Stimulated activated CD8-positive, alpha-beta memory T cell treated with anti-CD3 and anti-CD28 coated beads, Interleukin-12 subunit alpha, Interleukin-12 subunit beta, amount 100 ng/mL, for 1 hour (primary cell): ENCODE results near the gene RBPJL.
"Not testable (repeated sequence)": the region's sequence is repeated elsewhere in the genome, so short reads cannot be mapped to it uniquely, and the experiment has no call there.

Experiments
- DNase-seq: peaks from one replicate; pipeline ENCODE4 v3.0.0-alpha.2; 2020; ENCODE audit warnings: low read depth

RBPJL gene

DNA sequence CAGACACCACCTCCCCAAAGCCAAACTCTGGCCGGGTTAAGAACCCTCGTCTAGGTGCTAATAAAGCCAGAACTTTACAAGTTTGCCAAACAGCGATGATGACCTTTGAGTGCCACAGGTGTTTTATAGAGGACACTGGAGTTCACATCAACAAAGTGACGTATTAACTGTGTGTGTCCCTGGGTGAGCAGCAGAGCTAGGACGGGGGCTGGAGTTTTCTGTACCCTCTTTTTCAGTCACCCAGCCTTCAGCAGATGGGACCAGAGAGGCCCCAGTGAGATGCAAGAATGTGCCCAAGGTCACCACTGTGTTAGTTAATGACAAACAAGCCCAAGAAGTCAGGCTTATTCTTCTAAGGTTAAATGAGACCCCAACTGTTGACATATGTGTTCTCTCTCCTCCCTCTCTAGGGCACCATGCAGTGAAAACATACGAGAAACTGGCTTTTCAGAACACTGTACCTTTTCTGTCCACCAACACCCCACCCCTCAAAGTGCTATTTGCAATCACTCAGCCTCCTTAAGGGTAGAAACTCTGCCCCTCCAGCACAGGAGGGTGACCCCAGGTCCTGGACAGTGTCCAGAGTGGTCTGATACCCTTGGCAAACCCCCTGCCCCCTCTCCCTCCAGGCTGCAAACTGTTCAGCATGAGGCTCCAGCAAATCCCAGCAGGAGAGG, 36.4 kb downstream of the RBPJL start:
- no peak for DNase-seq

DNA sequence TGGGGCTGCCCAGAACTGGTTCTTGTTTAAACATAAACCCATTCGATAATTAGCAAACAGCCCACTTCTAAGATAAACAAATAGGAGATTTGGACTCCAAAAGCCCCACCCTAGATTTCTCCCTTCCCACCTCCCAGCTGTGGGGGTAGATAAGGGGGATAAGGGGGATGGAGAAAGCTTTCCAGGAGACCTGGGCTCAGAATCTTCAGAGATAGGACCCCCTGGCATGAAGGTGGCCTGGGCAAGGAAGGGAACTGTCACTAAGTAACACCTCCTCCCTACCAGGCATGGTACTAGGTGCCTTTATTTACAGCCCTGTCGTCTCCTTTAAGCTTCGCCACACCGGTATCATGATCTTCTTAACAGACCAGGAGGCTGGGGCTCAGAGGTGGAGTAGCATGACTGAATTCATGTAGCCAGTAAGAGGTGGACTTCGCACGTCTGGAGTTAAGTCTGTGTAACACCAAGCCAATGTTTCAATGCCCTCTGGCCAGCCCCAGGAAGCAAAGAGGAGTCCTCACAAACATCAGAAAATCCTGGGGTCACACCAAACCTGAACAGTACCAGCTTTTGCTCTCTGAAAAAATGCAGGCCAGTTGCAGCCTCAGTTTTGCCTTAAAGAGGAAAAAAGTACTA, 37.0 kb downstream of the RBPJL start:
- DNase-seq: no peak

DNA sequence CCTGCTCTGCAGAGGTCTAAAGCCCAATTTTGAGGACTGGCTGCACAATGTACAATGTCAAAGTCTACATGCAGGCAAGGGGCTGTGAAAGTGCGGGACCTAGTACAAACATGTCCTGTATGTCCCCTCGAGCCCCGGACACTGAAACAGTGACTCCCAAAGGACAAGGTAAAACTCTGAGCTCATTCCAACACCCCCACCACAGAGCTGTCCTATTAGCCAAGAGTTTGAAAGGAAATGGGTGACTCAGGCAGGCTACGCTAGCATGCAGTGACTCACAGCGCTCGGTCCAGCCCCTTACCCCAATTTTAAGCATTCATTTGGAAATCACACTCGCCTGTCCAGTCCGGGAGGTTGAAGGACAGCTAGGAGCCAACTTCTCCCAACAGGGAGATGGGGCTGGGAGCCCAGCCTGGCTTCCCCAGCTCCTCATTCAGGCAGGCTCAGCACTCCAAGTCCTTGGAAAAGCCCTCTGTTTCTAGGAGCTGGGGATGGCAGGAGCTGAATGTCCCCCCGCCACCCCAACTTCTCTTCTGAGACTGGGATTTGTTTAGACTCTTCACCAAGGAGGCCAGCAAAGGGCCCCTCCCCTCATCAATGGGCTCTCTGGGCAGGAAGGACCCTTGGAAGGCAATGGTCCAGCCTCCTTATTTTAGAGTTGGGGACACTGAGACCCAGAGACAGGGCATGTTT, 37.7 kb downstream of the RBPJL start:
- DNase-seq: no peak

DNA sequence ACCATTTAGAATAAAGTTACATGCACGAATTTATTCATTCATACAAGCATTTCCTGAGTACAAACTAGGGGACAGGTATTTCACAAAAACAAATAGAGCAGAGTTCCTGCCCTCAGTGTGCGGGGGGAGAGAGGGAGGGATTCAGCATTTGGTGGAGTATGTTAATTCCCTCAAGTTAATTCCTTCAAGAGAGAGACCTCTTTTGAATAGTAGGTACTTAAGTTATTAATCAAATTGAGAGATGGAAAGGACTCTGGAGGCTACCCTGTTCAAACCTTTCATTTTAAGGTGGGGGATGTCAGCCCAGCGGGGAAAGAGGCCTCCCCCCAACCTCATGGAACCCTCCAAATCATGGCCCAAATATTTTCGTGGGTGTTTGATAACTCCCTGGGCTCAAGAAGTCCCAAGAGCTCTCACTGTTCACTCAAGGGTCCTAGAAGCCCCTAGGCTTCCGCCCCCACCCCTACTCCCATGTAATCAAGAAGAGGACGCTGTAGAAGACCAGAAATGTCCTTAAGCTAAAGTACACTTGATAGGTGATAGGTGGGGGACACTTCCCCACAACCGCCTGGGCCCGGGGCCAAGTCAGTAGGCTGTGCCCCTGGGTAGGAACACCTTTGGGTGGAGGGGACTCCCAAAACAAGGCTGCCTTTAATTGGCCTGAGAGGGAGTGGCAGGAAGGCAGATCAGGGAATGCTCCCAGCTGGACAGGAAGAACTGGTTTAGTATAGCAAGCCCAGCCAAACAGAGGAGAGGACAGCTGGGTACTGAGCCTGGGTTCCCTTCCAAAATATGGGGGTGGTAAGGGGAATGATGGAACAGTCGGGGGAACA, 38.7 kb downstream of the RBPJL start:
- no peak for DNase-seq

DNA sequence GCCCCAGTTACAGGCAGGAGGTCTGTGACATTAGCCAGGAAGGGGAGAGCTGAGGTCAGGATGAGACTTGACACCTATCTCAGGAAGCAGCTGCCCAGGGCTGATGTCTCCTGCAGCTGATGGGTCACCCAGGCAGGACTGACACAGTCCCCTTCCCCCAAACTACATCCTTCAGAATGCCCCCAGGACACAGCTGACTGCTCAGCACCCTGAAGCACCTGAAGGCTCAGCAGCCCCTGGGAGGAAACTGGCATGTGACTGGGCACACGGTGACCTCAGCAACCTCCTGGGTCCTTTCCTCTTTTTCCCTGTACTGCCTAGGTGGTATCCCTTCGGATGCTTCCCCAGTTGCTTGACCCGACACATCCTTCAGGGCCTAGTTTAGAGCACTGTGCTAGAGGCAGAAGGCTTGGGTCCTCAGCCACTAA, 39.7 kb downstream of the RBPJL start:
- no peak for DNase-seq

DNA sequence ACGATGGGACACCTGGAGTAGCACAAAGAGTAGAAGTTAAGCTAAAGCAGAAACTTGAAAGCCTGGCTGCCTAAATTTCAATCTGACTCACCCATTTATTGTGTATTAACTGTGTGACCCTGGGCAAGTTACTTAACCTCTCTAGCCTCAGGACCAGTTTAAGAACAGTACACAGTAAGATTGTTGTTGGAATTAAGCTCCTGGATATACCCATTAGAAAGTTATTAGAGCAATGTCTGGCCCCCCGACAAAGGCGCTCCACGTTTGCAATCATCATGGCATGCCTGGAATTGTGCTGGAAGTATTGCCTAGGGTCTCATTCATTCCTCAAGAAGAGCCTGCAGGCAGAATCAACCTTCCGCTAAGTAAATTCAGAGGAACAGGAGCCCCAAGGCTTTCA, 40.2 kb downstream of the RBPJL start:
- DNase-seq: no peak

DNA sequence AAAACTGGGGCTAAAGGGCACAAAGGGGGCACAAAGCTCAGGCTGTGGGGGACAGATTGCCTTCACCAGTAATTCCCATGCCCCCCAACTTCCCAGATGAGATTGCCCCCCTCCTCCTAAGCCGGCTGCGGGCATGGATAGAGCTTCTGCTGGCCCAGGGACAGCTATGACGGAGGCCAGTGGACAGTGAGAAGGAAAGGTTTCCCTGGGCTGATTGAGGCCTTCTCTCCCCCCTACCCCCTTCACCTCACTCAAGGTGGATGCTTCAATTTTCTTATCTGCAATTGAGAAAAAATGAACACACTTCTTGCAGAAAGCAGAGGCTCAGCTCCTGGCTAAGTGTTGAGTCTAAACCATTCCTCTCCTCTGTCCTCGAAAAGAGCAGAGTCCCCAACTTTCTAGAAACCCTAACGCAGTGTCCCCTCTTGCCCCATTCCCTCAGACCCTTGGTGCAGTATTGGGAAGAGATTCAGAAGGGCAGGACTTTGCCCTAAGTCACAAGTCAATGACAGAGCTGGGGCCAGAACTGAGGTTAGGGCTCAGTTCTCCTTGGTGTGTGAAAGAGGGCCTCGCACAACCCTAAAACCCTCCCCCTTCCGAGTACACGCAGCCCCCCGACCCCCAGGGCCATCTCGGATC, 40.8 kb downstream of the RBPJL start:
- no peak for DNase-seq

DNA sequence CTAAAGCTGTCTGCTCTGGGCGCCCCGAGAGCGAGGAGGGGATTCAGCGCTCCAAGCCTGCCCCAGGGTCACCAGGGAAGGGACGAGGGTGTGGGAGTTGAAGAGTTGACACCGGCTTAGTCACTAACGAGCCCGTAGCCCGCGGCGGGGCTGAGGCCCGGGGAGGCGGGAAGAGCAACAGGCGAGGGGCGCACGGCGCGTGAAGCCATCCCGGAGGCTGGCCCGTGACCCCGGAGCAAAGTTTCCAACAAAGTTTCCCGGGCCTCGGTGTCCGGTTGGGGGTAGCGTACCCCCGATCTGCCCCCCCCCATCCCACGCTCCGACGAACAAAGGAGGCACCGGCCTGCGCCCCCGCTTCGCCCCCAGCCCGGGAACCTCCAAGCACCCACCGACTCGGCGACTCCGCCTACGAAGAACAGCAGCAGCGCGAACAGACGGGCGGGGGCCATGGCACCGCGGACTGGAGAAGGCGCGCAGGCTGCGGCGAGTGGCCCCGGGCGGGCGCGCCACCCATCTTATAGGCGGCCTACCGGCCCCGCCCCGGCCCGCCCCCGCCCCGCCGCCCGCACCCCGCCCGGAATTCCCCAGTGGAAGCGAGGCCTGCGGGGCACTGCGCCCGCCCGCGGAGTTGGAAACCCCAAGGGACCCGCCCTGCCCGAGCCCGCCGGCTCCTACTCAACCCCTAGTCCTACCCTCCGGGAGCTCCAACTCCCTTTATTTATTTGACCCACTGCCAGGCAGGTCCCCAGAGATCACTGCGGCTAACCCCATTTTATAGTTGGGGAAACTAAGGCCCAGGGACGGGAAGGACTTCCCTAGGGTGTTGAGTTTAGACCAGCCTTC, 41.5 kb downstream of the RBPJL start, which contains the start of gene SDC4:
TSS of gene SDC4 (minus strand) at position 489 of the 843 bp plus-strand sequence. CDS start at position 449, 40 bp downstream.
- peak; percentile 40 for DNase-seq

DNA sequence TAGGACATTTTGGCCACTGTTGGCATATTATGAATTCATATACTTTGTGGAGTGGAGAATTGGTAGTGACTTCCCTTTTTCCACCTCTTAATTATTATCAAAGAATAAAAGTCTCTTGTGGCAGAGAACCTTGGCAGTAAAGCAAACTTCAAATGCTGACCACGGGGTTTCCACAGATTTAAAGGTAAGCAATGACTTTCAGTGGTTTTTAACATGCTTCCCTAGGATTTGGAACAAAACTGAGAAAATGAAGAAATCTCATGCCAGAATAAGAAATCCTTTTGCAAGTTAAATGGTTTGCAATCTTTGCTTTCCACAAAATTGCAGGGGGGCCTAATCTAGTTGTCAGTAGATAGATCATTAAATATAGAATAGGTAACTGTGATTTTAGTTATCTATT, 43.6 kb downstream of the RBPJL start:
- DNase-seq: no peak

DNA sequence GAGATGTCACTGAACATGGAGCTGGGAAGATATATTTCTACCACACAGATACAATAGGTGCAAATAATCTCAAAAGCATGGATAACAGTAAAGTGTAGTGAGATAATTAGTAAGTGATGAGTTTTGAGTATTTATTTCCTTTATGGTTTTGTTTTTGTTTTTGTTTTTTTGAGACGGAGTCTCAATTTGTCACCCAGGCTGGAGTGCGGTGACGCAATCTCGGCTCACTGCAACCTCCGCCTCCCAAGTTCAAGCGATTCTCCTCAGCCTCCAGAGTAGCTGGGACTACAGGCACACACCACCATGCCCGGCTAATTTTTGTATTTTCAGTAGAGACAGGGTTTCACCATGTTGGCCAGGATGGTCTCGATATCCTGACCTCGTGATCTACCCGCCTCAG, 44.2 kb downstream of the RBPJL start:
- not testable (repeated sequence) for DNase-seq

DNA sequence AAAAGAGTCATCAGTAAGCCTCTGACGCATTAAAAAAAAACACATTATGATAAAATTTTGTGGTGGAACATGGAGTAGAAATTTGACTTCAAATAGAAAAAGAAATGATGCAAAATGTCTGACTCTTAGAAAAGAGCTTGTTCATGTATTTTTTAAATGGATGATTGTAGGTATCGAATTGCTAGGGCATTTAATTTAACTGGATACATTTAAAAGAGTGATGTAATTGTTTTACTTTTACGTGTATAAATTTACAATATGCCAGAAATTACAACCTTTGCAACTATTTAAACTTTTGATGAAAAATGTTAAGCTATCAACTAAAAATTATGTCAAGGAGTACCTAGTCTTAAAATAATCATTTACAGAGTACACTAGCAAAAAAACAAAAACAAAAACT, 46.1 kb downstream of the RBPJL start:
- no peak for DNase-seq

DNA sequence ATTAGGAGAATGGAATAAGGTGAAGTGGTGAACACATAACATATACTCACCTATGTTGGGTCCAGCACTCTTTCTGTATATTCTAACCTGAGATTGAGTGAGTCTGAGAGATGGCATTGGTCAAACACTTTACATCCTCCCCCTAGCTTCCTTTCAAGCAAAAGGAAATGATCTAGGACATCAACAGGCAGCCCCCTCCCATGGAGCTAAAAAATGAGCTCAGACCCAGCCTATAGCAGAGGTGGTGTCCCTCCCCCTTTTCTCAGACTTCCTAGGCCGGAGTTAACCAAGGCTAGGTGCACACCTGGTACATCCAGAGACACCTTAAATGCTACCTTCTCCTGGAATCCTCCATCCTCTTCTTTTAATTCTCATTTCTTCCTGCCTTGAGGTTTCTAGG, 47.1 kb downstream of the RBPJL start:
- DNase-seq: no peak

DNA sequence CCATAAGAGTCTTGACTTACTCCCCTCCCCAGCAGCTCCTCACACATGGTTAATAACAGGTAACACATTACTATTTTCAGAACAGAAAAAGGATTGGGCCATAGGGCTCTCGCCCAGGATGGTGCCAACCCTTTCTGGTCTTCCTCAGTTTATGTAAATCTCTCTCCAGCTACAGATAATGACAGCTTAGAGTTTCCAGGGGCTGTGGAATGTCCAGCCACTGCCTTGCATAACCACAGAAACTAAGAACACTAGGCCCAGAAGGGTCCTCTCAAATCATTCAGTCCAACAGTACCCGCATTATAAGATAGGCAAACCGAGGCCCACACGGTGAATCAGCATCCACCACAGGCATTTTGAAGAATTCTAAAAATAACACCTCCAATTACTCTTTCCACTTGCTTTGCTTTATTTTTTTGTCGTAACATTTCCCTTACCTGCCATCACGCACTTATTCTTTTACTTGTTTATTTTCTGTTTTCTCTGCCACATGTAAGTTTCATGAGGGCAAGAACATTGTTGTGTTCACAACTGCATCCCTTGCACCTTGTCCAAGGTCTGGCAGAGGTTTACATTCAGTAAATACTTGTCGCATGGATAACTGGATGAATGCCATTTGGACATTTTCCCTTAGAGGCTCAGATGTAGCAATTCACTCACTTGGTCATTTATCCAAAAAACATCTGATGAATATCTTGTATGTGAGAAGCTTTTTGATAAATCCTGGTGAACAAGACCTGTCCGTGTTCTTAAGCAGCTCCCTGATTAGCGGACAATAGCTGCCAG, 48.0 kb downstream of the RBPJL start:
- no peak for DNase-seq

DNA sequence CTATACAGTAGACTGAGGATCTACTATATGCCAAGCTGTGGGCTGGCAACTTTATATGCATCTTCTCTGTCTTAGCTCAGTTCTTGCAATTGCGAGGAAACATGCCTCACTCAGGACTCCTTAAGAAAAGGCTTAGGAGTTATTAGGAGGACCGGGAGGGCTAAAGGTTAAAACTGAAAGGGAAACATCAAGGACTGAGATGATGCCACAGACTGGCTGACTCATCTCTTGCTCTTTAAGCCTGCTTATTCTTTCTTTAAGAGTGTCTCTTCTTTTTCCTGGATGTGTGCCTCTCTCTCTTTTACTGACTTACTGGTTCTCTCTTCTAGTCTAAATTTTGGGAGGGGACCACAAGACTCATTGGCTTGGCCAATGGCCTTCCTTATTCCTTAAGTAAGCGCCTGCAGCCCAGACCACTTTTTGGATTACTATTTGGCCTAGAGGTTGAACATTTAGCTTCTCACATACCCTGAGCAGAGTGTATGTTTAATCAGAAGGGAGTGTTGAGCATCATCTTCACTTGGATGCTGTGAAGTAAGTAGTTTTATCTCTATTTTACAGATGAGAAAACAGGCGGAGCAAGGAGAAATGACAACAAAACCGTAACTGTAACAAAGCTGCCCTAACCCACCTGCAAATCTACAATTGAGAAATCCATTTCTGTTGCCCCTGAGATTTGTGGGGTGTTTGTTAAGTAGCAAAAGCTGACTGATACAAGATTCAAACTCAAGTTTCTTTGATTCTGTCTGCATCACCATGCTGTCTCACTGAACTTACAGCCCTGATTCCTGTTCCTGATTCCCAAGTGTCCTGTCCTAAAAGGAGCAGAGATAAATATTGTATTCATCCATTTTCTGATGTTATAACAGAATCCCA, 48.8 kb downstream of the RBPJL start:
- no peak for DNase-seq

DNA sequence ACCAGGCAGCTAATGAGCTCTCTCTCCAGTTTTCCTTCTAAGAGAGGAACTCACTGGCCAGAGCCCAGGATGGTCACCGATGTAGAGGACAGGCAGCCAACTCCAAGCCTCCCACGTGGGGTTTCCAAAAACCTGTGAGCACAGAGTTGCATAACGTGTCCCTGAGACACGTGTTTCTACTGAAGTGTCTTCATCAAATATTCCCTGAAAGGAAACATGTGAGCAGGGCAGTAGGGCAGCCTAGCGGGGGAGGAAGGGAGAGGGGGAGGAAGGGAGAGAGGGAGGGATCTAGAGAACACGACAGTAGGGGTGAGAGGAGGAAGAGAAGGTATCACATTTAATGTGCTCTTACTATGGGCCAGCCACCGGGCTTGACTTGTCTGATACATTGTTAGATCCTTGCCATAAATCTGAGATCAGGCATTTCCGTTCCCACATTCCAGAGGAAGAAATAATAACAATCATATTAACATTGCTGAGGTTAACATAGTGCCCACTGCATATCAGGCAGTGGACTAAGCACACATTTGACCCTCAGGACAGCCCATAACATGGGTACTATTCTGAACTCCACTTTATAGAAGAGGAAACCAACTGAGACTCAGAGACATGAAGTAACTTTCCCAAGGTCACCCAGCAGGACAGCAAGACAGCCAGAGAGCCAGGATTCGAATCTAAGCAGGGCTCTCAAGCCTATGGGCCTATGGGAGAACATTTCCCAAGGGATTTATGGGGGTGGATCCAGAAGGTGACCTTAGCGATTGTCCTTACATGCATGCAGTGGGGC, 51.8 kb downstream of the RBPJL start:
- no peak for DNase-seq

DNA sequence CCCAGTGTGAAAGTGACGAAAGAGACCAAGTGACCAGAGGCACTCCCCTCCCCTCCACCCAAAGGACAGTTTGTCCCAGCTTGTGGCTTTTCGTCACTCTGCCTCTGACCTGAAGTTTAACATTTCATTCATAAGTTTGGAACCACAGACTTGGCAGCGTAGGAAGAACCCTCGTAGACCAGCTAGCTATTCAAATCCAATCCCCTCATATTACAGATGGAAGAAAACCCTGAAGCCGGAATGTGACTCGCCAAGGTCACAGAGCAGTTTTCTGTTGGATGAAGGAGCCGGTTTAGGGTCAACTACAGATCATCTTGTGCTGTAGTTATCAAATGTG, 52.4 kb downstream of the RBPJL start:
- DNase-seq: no peak

DNA sequence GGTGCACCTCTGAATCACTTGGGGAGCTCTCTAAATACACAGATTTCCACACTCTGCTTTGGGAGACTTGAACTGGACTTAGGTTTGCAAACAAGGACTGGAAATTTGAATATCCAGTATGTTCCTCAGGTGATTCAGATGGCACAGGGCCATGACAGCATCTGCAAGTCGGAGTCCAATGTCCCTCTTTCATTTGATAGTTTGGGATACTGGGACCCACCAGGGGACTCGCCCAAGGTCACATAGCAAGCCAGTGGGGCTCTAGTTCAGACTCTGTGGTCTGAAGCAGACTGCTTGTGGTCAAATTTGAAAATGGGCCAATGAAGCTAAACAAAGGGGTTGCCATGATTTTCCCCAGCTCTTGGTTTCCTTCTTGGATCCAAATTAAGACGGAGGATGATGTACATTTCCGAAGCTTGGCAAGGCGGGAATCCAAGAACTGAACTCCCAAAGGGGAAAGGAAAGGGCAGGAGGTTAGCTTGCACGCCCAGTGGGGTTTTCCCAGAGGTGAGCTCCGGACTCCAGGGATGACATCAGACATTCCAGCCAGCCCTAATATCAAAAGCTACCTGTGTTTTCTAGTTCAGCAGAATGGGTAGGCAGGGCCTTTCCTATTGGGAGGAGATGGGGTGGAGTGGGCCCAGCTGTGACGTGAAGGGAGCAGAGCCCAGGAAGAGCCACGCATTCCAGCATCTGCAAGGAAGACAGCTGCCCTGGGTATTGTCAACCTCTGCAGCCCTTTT, 52.9 kb downstream of the RBPJL start:
- DNase-seq: no peak

DNA sequence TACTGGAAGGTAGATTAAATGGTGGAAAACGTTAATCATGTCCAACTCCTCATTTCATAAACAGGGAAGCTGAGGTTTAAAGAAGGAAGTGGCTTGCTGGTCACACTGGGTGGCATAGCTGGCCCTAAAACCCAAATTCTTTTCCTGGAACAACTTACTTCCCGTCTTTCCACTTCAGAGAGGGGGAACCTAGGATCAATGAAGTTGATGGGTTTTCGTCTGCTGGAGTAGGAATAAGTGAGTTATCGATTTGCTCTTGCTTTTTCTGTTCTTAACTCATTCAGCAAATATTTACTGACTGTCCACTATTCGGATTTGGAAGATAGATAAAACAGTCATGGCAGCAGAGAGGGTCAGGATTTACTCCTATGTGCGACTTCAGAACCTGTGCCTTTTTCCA, 55.2 kb downstream of the RBPJL start:
- no peak for DNase-seq
